Psoas muscle (tissue), 8 donors: Measurements from ENCODE around the gene IQCM. TPM values are rescaled to one million over a fixed set of nuclear protein-coding genes. Genes with fewer than 3 reads are reported as not detected.

Experiments
- ATAC-seq, 4 donors: fragments of 200-7000 bp; cut with Tn5 transposase; one replicate each; pipeline ENCODE4 v1.9.1; 2020; ENCODE audit warnings: moderate library complexity in 3 of 4, mild to moderate bottlenecking in 2 of 4
- DNase-seq, 2 donors: peaks; one replicate each; pipeline ENCODE4 v3.0.0-alpha.2; 2020
- H3K27ac ChIP-seq: fragments of 200-600 bp; one replicate; pipeline ENCODE4 v1.8.0; 2022
- H3K27me3 ChIP-seq, 3 donors: fragments of 200-600 bp in 1 of 3; one replicate each; pipeline versions ENCODE4 v1.6.1 to v1.8.0; 2013 to 2022; ENCODE audit warnings: low read length in 2 of 3, mild to moderate bottlenecking in 2 of 3, moderate library complexity in 1 of 3; ENCODE audit not compliant: insufficient read depth in 3 of 3
- H3K36me3 ChIP-seq, 2 donors: fragments of 200-600 bp in 1 of 2; one replicate each; pipeline versions ENCODE4 v1.6.1 to v1.8.0; 2013 to 2022; ENCODE audit warnings: low read depth in 1 of 2, mild to moderate bottlenecking in 1 of 2, moderate library complexity in 1 of 2; ENCODE audit not compliant: insufficient read depth in 1 of 2
- H3K4me1 ChIP-seq: fragments of 200-600 bp; one replicate; pipeline ENCODE4 v1.8.0; 2022
- H3K4me3 ChIP-seq: fragments of 200-600 bp; one replicate; pipeline ENCODE4 v1.8.0; 2022; ENCODE audit warnings: mild to moderate bottlenecking
- H3K9me3 ChIP-seq: fragments of 200-600 bp; one replicate; pipeline ENCODE4 v1.8.0; 2022
- WGBS, 3 donors: extraction: QIAGEN DNeasy Blood & Tissue Kit; methylation state at CpG; one replicate each; pipeline versions ENCODE4 v1.1.6 to v1.1.7; 2013; 5-methylcytosine and 5-hydroxymethylcytosine counted together
- intact Hi-C, 2 donors: fragments of 100-400 bp; cut with DNase I; formaldehyde crosslinking; loops; one replicate each; pipeline versions ENCODE4 v1.11.0 to v1.14.2; 2022
- polyA plus RNA-seq, 3 donors: library from polyadenylated mRNA; stranded (reverse); fragments of 200-250 nt; gene quantifications; one replicate each; pipeline ENCODE4 v1.2.3, GENCODE V29; 2013
- total RNA-seq, 4 donors: library from RNA; stranded (reverse); fragmentation: NEBNext Ultra II Directional in 2 of 4; extraction: Animal tissue kit (Norgen Biotek cat#: 25700) in 2 of 4; gene quantifications; one replicate each; pipeline versions ENCODE4 v1.2.1 to v1.2.4, GENCODE V29; 2021 to 2023
- TF ChIP-seq, protein P1 (sequence below): fragments of 200-600 bp; IDR thresholded peaks from one replicate; pipeline ENCODE4 v1.8.0; 2022; ENCODE audit warnings: antibody characterized with exemption
- donor health status: healthy with polysubstance abuse.
- donor health status: DM: no; HTN: no; CAD: no; lungs with moderate emphysema.
- donor health status: Bipolar disorder and iron deficiency.
- donor health status: healthy.
- donor health status: DM: yes; HTN: yes; CAD: no.
- donor health status: DM: no; HTN: no; CAD: no.
- donor health status: DM: no; HTN: no; CAD: no.
- donor health status: DM: yes; HTN: yes; CAD: no.

IQCM gene
- total and polyA plus RNA-seq, 7 donors: 1.1 TPM; not detected in 6

DNA sequence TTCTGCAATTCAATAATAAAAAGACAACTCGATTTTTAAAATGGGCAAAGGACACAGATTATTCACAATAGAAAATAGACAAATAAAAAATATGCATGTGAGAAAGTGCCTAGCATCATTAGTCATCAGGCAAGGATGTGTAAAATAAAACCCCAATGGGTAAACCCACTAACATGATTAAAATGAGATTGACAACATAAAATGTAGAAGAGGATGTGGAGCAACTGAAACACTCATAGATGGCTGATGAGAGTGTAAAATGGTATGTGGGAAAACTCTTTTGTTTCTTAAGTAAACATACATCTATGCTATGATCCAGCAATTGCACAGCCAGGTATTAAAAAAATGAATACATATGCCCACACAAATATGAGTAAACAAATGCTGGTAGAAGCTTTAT lies 177.6 kb downstream of the IQCM start:
- H3K9me3 ChIP-seq: no peaks in the 10 kb centered on the region
- 55 to 63% (median 57%) methylated on average over 1 of the region's 1 CpG for WGBS, 3 donors

GRCh38 chr4:149634368-149634767 lies 181.3 kb downstream of the IQCM start:
- Histone ChIP-seq H3K9me3 (no peaks in the 10 kb centered on the region), H3K36me3 (no peaks in the 10 kb centered on the region), H3K27ac (no peak overlapping the region), H3K4me3 (no peak overlapping the region), H3K4me1 (no peaks in the 10 kb centered on the region), H3K27me3 (no peaks in the 10 kb centered on the region)
- 68 to 75% (median 71%) methylated on average over 2 of the region's 2 CpGs for WGBS, 3 donors
- TF ChIP-seq, protein P1, sequence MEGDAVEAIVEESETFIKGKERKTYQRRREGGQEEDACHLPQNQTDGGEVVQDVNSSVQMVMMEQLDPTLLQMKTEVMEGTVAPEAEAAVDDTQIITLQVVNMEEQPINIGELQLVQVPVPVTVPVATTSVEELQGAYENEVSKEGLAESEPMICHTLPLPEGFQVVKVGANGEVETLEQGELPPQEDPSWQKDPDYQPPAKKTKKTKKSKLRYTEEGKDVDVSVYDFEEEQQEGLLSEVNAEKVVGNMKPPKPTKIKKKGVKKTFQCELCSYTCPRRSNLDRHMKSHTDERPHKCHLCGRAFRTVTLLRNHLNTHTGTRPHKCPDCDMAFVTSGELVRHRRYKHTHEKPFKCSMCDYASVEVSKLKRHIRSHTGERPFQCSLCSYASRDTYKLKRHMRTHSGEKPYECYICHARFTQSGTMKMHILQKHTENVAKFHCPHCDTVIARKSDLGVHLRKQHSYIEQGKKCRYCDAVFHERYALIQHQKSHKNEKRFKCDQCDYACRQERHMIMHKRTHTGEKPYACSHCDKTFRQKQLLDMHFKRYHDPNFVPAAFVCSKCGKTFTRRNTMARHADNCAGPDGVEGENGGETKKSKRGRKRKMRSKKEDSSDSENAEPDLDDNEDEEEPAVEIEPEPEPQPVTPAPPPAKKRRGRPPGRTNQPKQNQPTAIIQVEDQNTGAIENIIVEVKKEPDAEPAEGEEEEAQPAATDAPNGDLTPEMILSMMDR: no peak
- intact Hi-C loops: no loop called here
- DNase-seq (no peak), ATAC-seq (no peak)

More for the DNA sequence above, 177.6 kb downstream of the IQCM start:
- ATAC-seq (no peak), DNase-seq (no peak)
- intact Hi-C loops: no loop called here
- Histone ChIP-seq H3K4me1 (no peaks in the 10 kb centered on the region), H3K27ac (no peak overlapping the region), H3K27me3 (no peaks in the 10 kb centered on the region), H3K36me3 (no peaks in the 10 kb centered on the region), H3K4me3 (no peak overlapping the region)
- TF ChIP-seq, protein P1: no peak

- Histone ChIP-seq H3K27ac (no peak overlapping the region), H3K36me3 (no peaks in the 10 kb centered on the region), H3K4me3 (no peak overlapping the region), H3K27me3 (no peaks in the 10 kb centered on the region), H3K9me3 (no peaks in the 10 kb centered on the region), H3K4me1 (no peaks in the 10 kb centered on the region)
- ATAC-seq: no peak
- TF ChIP-seq, protein P1: no peak
- no peak for DNase-seq
- intact Hi-C loops: no loop called here
- WGBS, 3 donors: 47 to 68% (median 61%) methylated on average over 1 of the region's 1 CpG
Observed at GRCh38 chr4:149631629-149632028, 184.0 kb downstream of the IQCM start.

DNA sequence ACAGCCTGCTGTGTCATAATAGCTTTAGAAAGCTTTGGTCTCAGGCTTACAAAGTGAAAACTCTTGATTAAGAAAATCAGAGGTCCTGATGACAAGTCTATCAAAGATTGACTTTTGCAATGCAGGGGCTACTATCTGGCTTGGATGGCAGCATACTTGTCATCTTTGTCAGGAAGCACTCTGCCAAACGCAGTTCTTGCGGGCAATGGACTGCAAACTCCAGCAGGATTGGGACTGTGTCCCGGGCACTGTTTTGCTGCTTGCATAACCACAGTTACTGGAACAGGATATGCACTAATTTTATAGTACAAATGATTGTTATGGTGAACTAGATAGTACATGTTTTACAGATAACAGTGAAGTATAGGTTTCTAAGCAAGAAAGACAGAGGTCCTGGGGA lies 185.6 kb downstream of the IQCM start:
- Histone ChIP-seq H3K27me3 (no peaks in the 10 kb centered on the region), H3K27ac (no peak overlapping the region), H3K36me3 (no peaks in the 10 kb centered on the region), H3K4me3 (no peak overlapping the region), H3K9me3 (no peaks in the 10 kb centered on the region), H3K4me1 (no peaks in the 10 kb centered on the region)
- intact Hi-C loops: no loop called here
- 37 to 70% (median 41%) methylated on average over 3 of the region's 3 CpGs for WGBS, 3 donors
- TF ChIP-seq, protein P1: no peak
- ATAC-seq (no peak), DNase-seq (no peak)

GRCh38 chr4:149605601-149606378 lies 209.9 kb downstream of the IQCM start:
- Histone ChIP-seq H3K4me1 (no peaks in the 10 kb centered on the region), H3K9me3 (peaks cover 3% of the 10 kb centered on the region), H3K4me3 (no peak overlapping the region), H3K27ac (no peak overlapping the region), H3K36me3 (no peaks in the 10 kb centered on the region), H3K27me3 (no peaks in the 10 kb centered on the region)
- TF ChIP-seq, protein P1: no peak
- 95 to 100% (median 96%) methylated on average over 1 of the region's 1 CpG for WGBS, 3 donors
- intact Hi-C loops: no loop called here
- DNase-seq (no peak), ATAC-seq (no peak)
